ENCODE results near the gene TPSAB1.
"Not testable (repeated sequence)": the region's sequence is repeated elsewhere in the genome, so short reads cannot be mapped to it uniquely, and the experiment has no call there.

TPSAB1 gene

DNA sequence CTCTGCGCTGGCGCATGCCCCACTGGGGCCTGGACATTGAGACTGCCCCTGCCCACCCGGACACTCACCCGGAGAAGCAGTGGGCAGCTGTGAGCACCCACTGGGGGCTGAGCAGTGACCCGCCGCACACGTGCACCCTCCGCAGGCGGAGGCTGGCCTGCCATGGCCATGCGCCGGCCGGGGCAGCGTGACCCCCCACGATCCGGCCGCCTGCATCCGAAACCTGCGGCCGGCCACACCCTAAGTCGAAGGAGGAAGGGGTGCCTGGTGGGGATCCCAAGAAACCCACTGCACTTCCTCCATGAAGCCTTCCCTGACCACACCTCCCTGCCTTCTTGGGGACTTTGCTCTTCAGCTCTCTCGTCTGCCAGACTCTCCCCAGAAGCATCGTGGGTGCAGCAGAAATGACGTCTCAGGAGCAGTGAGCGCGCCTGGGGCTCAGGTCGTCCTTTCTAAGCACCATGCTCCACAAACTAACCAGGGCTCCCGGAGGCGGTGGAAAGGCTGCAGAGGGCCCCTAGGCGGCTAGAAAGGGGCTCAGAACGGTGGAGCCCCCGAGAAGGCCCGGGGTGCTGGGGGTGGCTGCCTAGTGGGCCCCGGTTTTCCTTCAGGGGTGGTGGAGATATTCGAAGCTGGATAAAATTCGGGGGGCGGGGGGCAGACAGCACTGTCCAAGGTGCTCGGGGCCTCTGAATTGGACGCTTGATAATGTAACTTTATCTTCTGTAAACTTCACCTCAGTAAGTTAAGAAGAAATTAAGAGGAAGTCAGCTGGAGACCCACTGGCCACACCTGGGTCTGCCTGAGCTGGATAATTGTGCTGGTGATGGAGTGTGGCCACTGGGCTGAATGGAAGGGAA, 16.9 kb upstream of the TPSAB1 start:
- TF ChIP-seq SIN3A (IDR thresholded peaks at IDR 0.05; ENCODE audit: borderline replicate concordance, insufficient read depth, low read length) (no peak), POLR2AphosphoS5 (IDR thresholded peaks at IDR 0.05; ENCODE audit: low read depth, low read length) (no peak), FOXP2 (optimal IDR thresholded peaks at IDR 0.05; ENCODE audit: borderline replicate concordance, extremely low read depth, extremely low read length, insufficient read depth) (no peak), TAF1 (IDR thresholded peaks at IDR 0.05; ENCODE audit: borderline replicate concordance, insufficient read depth, low read length) (no peak)
- TF ChIP-seq, protein P1, sequence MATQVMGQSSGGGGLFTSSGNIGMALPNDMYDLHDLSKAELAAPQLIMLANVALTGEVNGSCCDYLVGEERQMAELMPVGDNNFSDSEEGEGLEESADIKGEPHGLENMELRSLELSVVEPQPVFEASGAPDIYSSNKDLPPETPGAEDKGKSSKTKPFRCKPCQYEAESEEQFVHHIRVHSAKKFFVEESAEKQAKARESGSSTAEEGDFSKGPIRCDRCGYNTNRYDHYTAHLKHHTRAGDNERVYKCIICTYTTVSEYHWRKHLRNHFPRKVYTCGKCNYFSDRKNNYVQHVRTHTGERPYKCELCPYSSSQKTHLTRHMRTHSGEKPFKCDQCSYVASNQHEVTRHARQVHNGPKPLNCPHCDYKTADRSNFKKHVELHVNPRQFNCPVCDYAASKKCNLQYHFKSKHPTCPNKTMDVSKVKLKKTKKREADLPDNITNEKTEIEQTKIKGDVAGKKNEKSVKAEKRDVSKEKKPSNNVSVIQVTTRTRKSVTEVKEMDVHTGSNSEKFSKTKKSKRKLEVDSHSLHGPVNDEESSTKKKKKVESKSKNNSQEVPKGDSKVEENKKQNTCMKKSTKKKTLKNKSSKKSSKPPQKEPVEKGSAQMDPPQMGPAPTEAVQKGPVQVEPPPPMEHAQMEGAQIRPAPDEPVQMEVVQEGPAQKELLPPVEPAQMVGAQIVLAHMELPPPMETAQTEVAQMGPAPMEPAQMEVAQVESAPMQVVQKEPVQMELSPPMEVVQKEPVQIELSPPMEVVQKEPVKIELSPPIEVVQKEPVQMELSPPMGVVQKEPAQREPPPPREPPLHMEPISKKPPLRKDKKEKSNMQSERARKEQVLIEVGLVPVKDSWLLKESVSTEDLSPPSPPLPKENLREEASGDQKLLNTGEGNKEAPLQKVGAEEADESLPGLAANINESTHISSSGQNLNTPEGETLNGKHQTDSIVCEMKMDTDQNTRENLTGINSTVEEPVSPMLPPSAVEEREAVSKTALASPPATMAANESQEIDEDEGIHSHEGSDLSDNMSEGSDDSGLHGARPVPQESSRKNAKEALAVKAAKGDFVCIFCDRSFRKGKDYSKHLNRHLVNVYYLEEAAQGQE (IDR thresholded peaks at IDR 0.05; ENCODE audit: insufficient read depth in 1 of 2, low read depth in 2 of 2, low read length in 2 of 2) = no peak

- TF ChIP-seq SIN3A (IDR thresholded peaks at IDR 0.05; ENCODE audit: borderline replicate concordance, insufficient read depth, low read length) (no peak), FOXP2 (optimal IDR thresholded peaks at IDR 0.05; ENCODE audit: borderline replicate concordance, extremely low read depth, extremely low read length, insufficient read depth) (no peak), POLR2AphosphoS5 (IDR thresholded peaks at IDR 0.05; ENCODE audit: low read depth, low read length) (no peak), TAF1 (IDR thresholded peaks at IDR 0.05; ENCODE audit: borderline replicate concordance, insufficient read depth, low read length) (no peak)
- TF ChIP-seq, protein P1 (IDR thresholded peaks at IDR 0.05; ENCODE audit: insufficient read depth in 1 of 2, low read depth in 2 of 2, low read length in 2 of 2) = no peak
These were observed 15.9 kb upstream of the TPSAB1 start for GRCh38 chr16:1224558-1224957.

DNA sequence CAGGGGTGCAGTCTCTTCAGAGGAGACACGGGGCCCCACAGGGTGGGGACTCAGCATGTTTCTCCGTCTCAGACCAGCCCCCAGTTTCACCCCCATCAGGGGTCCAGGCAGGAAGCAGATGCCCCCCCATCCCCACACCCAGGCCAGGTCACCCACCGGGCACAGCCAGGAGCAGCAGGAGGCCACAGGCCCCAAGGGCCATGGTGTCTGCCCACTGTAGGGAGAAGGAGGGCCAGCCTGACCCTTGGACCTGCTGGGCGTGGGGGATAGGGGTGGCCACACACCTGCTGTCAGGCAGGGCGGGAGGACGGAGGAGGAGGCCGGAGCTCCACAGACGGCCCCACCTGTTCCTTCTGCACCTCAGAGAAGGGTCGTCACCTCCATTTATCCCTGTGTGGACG, 15.5 kb upstream of the TPSAB1 start, which contains the start of gene TPSG1:
Gene TPSG1 (minus strand): TSS at position 218 of the 401 bp plus-strand sequence. CDS start 16 bp downstream, at position 202.
- no peak for TF ChIP-seq SIN3A (IDR thresholded peaks at IDR 0.05; ENCODE audit: borderline replicate concordance, insufficient read depth, low read length)
- TF ChIP-seq POLR2AphosphoS5 (IDR thresholded peaks at IDR 0.05; ENCODE audit: low read depth, low read length) = no peak
- no peak for TF ChIP-seq TAF1 (IDR thresholded peaks at IDR 0.05; ENCODE audit: borderline replicate concordance, insufficient read depth, low read length)
- TF ChIP-seq, protein P1 (IDR thresholded peaks at IDR 0.05; ENCODE audit: insufficient read depth in 1 of 2, low read depth in 2 of 2, low read length in 2 of 2) = no peak
- no peak for TF ChIP-seq FOXP2 (optimal IDR thresholded peaks at IDR 0.05; ENCODE audit: borderline replicate concordance, extremely low read depth, extremely low read length, insufficient read depth)

DNA sequence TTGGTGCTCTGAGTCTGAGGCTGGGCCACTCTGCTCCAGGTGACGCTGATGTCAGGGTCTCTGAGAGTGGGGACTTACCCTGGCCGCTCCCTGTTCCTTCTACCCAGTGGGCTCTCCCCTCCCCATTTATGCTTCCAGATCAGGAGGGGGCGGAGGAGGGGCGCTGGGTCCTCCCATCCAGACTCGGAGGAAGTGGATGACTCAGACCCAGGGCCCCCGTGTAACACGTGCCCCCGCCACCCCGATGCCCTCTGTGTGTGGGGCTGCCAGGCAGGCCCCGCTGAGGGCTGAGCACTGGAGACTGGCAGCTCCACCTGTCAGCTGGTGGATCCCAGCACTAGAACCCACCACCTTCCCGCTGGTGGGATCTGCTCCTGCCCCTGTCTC, 10.4 kb upstream of the TPSAB1 start, which contains the start of gene TPSB2:
Gene TPSB2 (minus strand): TSS at position 101 of the 387 bp plus-strand sequence. CDS start 233 bp downstream, outside the sequence.
- TF ChIP-seq POLR2AphosphoS5 (IDR thresholded peaks at IDR 0.05; ENCODE audit: low read depth, low read length); TAF1 (IDR thresholded peaks at IDR 0.05; ENCODE audit: borderline replicate concordance, insufficient read depth, low read length); SIN3A (IDR thresholded peaks at IDR 0.05; ENCODE audit: borderline replicate concordance, insufficient read depth, low read length): not testable (repeated sequence)

DNA sequence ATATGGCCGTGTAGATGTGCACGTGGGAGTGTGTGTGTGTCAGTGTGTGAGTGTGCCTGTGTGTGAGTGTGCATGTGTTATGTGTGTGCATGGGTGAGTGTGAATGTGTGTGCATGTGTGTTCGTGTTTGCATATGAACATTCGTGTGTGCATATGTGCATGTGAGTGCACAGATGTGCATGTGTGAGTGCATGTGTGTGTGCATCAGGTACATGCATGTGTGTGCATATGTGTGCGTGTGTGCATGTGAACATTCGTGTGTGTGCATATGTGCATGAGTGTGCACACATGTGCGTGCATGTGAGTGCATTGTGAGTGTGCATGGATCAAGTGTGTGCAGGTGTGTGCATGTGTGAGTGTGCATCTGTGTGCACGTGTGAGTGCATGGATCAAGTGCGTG, 2.5 kb upstream of the TPSAB1 start:
- TF ChIP-seq, protein P1 (IDR thresholded peaks at IDR 0.05; ENCODE audit: insufficient read depth in 1 of 2, low read depth in 2 of 2, low read length in 2 of 2) = no peak
- TF ChIP-seq FOXP2 (optimal IDR thresholded peaks at IDR 0.05; ENCODE audit: borderline replicate concordance, extremely low read depth, extremely low read length, insufficient read depth) = no peak
- no peak for TF ChIP-seq TAF1 (IDR thresholded peaks at IDR 0.05; ENCODE audit: borderline replicate concordance, insufficient read depth, low read length)
- TF ChIP-seq POLR2AphosphoS5 (IDR thresholded peaks at IDR 0.05; ENCODE audit: low read depth, low read length) = no peak
- no peak for TF ChIP-seq SIN3A (IDR thresholded peaks at IDR 0.05; ENCODE audit: borderline replicate concordance, insufficient read depth, low read length)

Measured in PFSK-1 (cell line).